DMS114 treated with DMSO at 0.1 percent for 48 hours (cell line): ENCODE data around the gene TCOF1.

Experiments used
- DNase-seq: peaks from one replicate; lab custom pipeline; 2025; ENCODE audit not compliant: unreplicated experiment; lab: John Stamatoyannopoulos, UW

TCOF1 gene

GRCh38 chr5:150323819-150324218, 33.7 kb upstream of the TCOF1 start:
- no peak for DNase-seq

- DNase-seq: no peak
Observed at GRCh38 chr5:150325426-150325825, 32.1 kb upstream of the TCOF1 start.

GRCh38 chr5:150326707-150327106, 30.8 kb upstream of the TCOF1 start:
- DNase-seq: no peak

GRCh38 chr5:150327139-150327538, 30.4 kb upstream of the TCOF1 start:
- no peak for DNase-seq

- no peak for DNase-seq
Observed at GRCh38 chr5:150328515-150328914, 29.0 kb upstream of the TCOF1 start.

- no peak for DNase-seq
Observed at GRCh38 chr5:150329038-150329437, 28.5 kb upstream of the TCOF1 start.

GRCh38 chr5:150329881-150330876, 27.3 kb upstream of the TCOF1 start:
- no peak for DNase-seq

- no peak for DNase-seq
Observed at GRCh38 chr5:150333400-150333799, 24.1 kb upstream of the TCOF1 start.

GRCh38 chr5:150335778-150336177, 21.7 kb upstream of the TCOF1 start:
- DNase-seq: no peak

- DNase-seq: no peak
Observed at GRCh38 chr5:150338546-150338945, 19.0 kb upstream of the TCOF1 start.

GRCh38 chr5:150339165-150339564, 18.3 kb upstream of the TCOF1 start:
- DNase-seq: no peak

- DNase-seq: no peak
Observed at GRCh38 chr5:150339841-150340240, 17.7 kb upstream of the TCOF1 start.

- no peak for DNase-seq
Observed at GRCh38 chr5:150340614-150341255, 16.8 kb upstream of the TCOF1 start.

- no peak for DNase-seq
Observed at GRCh38 chr5:150341331-150341730, 16.2 kb upstream of the TCOF1 start.

- no peak for DNase-seq
Observed at GRCh38 chr5:150341989-150342388, 15.5 kb upstream of the TCOF1 start.

GRCh38 chr5:150342583-150342982, 14.9 kb upstream of the TCOF1 start:
- DNase-seq: no peak

GRCh38 chr5:150343994-150344631, 13.4 kb upstream of the TCOF1 start:
- no peak for DNase-seq

- DNase-seq: no peak
Observed at GRCh38 chr5:150345716-150346115, 11.8 kb upstream of the TCOF1 start.

- DNase-seq: no peak
Observed at GRCh38 chr5:150346592-150346991, 10.9 kb upstream of the TCOF1 start.

GRCh38 chr5:150347003-150347402, 10.5 kb upstream of the TCOF1 start:
- no peak for DNase-seq

- DNase-seq: no peak
Observed at GRCh38 chr5:150347451-150347850, 10.0 kb upstream of the TCOF1 start.
